HL-60 (cell line): ENCODE results near the gene C6orf52.

ENCODE experiments used
- DNase-seq, 2 experiments: peaks; one replicate each; pipeline ENCODE4 v3.0.0-alpha.2; 2010 to 2020; ENCODE audit warnings: low read depth in 1 of 2, low spot score in 1 of 2
- H3K27ac ChIP-seq: fragments of 250-450 bp; sonication (Bioruptor Pico); replicated peaks from 2 replicates; pipeline ENCODE4 v1.5.1; 2020; ENCODE audit warnings: mild to moderate bottlenecking, moderate library complexity
- H3K27me3 ChIP-seq: fragments of 250-450 bp; sonication (Bioruptor Pico); 2 replicates; pipeline ENCODE4 v1.5.1; 2021; ENCODE audit warnings: mild to moderate bottlenecking, moderate library complexity; ENCODE audit not compliant: insufficient read depth, poor library complexity, severe bottlenecking
- H3K4me3 ChIP-seq: replicated peaks from 2 replicates; pipeline ENCODE4 v1.5.1; 2011; ENCODE audit warnings: mild to moderate bottlenecking, control low read depth, low read length; ENCODE audit not compliant: insufficient read depth
- CTCF ChIP-seq: IDR thresholded peaks from one replicate; pipeline ENCODE4 v1.5.1; 2011; ENCODE audit warnings: low read length, control low read depth, inconsistent platforms; ENCODE audit not compliant: insufficient read depth
- GABPA ChIP-seq: IDR thresholded peaks from 2 replicates; pipeline ENCODE4 v1.6.1; 2012; ENCODE audit warnings: low read depth
- POLR2AphosphoS5 ChIP-seq: IDR thresholded peaks from 2 replicates; pipeline ENCODE4 v1.6.1; 2012; ENCODE audit warnings: low read depth
- REST ChIP-seq: IDR thresholded peaks from 2 replicates; pipeline ENCODE4 v1.6.1; 2012; ENCODE audit warnings: low read depth; ENCODE audit not compliant: insufficient replicate concordance
- SPI1 ChIP-seq: IDR thresholded peaks from 2 replicates; pipeline ENCODE4 v1.6.1; 2012; ENCODE audit warnings: low read depth, mild to moderate bottlenecking, borderline replicate concordance

The C6orf52 gene

GRCh38 chr6:10626154-10626741 lies 68.2 kb downstream of the C6orf52 start:
- no peaks in the 10 kb centered on the region for H3K27me3 ChIP-seq
- TF ChIP-seq REST, result no peak
- no peak for TF ChIP-seq SPI1
- TF ChIP-seq POLR2AphosphoS5, result no peak
- no peak for TF ChIP-seq GABPA
- no peak for TF ChIP-seq CTCF
- no peak overlapping the region for H3K27ac ChIP-seq
- DNase-seq, result no peak
- H3K4me3 ChIP-seq, result no peak overlapping the region

- Histone ChIP-seq H3K4me3 (no peak overlapping the region), H3K27me3 (no peaks in the 10 kb centered on the region), H3K27ac (no peak overlapping the region)
- TF ChIP-seq SPI1 (no peak), GABPA (no peak), POLR2AphosphoS5 (no peak), REST (no peak), CTCF (no peak)
- no peak for DNase-seq
Measured at GRCh38 chr6:10624836-10625235, 69.6 kb downstream of the C6orf52 start.

- no peak overlapping the region for H3K4me3 ChIP-seq
- no peaks in the 10 kb centered on the region for H3K27me3 ChIP-seq
- H3K27ac ChIP-seq, result no peak overlapping the region
- TF ChIP-seq CTCF, result no peak
- TF ChIP-seq SPI1, result no peak
- DNase-seq, result no peak
Measured at GRCh38 chr6:10621847-10622246, 72.6 kb downstream of the C6orf52 start.
